AG04450 (cell line): ENCODE measurements around the gene NMRK2. TPM values are rescaled to one million over a fixed set of nuclear protein-coding genes. Genes with fewer than 3 reads are reported as not detected.

ENCODE experiments used
- CTCF ChIA-PET: fragments of 300-600, 350-600 bp; formaldehyde crosslinking; extraction: SDS; loops from one replicate; lab custom pipeline; 2022; ENCODE audit warnings: antibody characterized with exemption, inconsistent platforms; lab: Charles Lee
- POLR2A ChIA-PET: fragments of 350-600 bp; formaldehyde crosslinking; extraction: SDS; loops from one replicate; lab custom pipeline; 2021; ENCODE audit warnings: antibody characterized with exemption, inconsistent platforms; lab: Yijun Ruan, JAX
- DNase-seq: peaks from one replicate; pipeline ENCODE4 v3.0.0-alpha.2; 2011; ENCODE audit warnings: low read depth, low spot score
- H3K27ac ChIP-seq: one replicate; pipeline ENCODE4 v1.5.1; 2012; ENCODE audit warnings: low read depth, low read length, control low read depth
- H3K27me3 ChIP-seq: one replicate; pipeline ENCODE4 v1.6.0; 2012; ENCODE audit warnings: low read length; ENCODE audit not compliant: control insufficient read depth, insufficient read depth
- H3K4me3 ChIP-seq: 2 replicates; pipeline ENCODE4 v1.5.1; 2011; ENCODE audit warnings: mild to moderate bottlenecking, low read depth, low read length, control low read depth
- H3K9me3 ChIP-seq: 2 replicates; pipeline ENCODE4 v1.5.1; 2012; ENCODE audit warnings: low read length; ENCODE audit not compliant: control insufficient read depth, insufficient read depth
- polyA plus RNA-seq: library from polyadenylated mRNA; depleted of rRNA; stranded (reverse); fragments of >200 nt; gene quantifications from 2 replicates; pipeline ENCODE4 v1.2.3, GENCODE V29; 2011
- TF ChIP-seq, protein P1 (sequence below): IDR thresholded peaks from 2 replicates; pipeline ENCODE4 v1.5.1; 2011; ENCODE audit warnings: low read depth, low read length, control low read depth, inconsistent platforms

Gene NMRK2
- polyA plus RNA-seq, 1 experiment: not detected

- DNase-seq: no peak
- Histone ChIP-seq H3K4me3 (peak overlapping the region; percentile 97), H3K9me3 (no peaks in the 10 kb centered on the region; the same call in 1 of the 2 replicates), H3K27ac (peak overlapping the region; percentile 31), H3K27me3 (no peaks in the 10 kb centered on the region)
- TF ChIP-seq, protein P1, sequence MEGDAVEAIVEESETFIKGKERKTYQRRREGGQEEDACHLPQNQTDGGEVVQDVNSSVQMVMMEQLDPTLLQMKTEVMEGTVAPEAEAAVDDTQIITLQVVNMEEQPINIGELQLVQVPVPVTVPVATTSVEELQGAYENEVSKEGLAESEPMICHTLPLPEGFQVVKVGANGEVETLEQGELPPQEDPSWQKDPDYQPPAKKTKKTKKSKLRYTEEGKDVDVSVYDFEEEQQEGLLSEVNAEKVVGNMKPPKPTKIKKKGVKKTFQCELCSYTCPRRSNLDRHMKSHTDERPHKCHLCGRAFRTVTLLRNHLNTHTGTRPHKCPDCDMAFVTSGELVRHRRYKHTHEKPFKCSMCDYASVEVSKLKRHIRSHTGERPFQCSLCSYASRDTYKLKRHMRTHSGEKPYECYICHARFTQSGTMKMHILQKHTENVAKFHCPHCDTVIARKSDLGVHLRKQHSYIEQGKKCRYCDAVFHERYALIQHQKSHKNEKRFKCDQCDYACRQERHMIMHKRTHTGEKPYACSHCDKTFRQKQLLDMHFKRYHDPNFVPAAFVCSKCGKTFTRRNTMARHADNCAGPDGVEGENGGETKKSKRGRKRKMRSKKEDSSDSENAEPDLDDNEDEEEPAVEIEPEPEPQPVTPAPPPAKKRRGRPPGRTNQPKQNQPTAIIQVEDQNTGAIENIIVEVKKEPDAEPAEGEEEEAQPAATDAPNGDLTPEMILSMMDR: no peak
- POLR2A ChIA-PET: interaction anchor here (1.0 to 8.1 kb wide), 4 partner anchors 8 to 214 kb away, joined by 3 to 221 read pairs (median 27); partner anchors contain the start of gene DAPK3
- CTCF ChIA-PET: no interaction called here
Observed at GRCh38 chr19:3983936-3984583, 51.2 kb downstream of the NMRK2 start.

GRCh38 chr19:3984584-3984907 lies 51.7 kb downstream of the NMRK2 start:
- Histone ChIP-seq H3K9me3 (no peaks in the 10 kb centered on the region; the same call in 1 of the 2 replicates), H3K4me3 (peak overlapping the region; percentile 97), H3K27me3 (no peaks in the 10 kb centered on the region), H3K27ac (peak overlapping the region; percentile 82)
- TF ChIP-seq, protein P1: no peak
- POLR2A ChIA-PET: interaction anchor here (1.0 to 8.1 kb wide), 8 partner anchors 9 to 222 kb away, joined by 3 to 221 read pairs (median 10); partner anchors contain the start of genes DAPK3 and MRPL54
- CTCF ChIA-PET: no interaction called here
- no peak for DNase-seq

- ChIA-PET CTCF (interaction anchor here (0.6 to 1.7 kb wide), 4 partner anchors 155 to 1593 kb away, joined by 3 to 17 read pairs (median 7); no protein-coding TSS in a partner anchor), POLR2A (interaction anchor here (0.6 to 8.1 kb wide), 19 partner anchors 9 to 357 kb away, joined by 3 to 221 read pairs (median 5); partner anchors contain the start of genes DAPK3, MRPL54 and PIAS4)
- TF ChIP-seq, protein P1: no peak
- Histone ChIP-seq H3K27me3 (no peaks in the 10 kb centered on the region), H3K9me3 (no peaks in the 10 kb centered on the region; the same call in 1 of the 2 replicates), H3K4me3 (peak within 1 kb of the TSS; percentile 97), H3K27ac (peak within 1 kb of the TSS; percentile 82)
- DNase-seq: peak; percentile 86
Observed at GRCh38 chr19:3984908-3985642, 52.2 kb downstream of the NMRK2 start, which contains the start of gene EEF2. EEF2 (minus strand) TSS chr19:3985463; CDS start chr19:3985380, 83 bp downstream.

GRCh38 chr19:3985643-3986259 lies 52.9 kb downstream of the NMRK2 start:
- H3K4me3 ChIP-seq: peak overlapping the region; percentile 97
- H3K27me3 ChIP-seq: no peaks in the 10 kb centered on the region
- ChIA-PET CTCF (interaction anchor here (0.6 to 1.7 kb wide), 6 partner anchors 154 to 1594 kb away, joined by 3 to 17 read pairs (median 4); no protein-coding TSS in a partner anchor), POLR2A (interaction anchor here (0.6 to 8.1 kb wide), 18 partner anchors 10 to 357 kb away, joined by 3 to 221 read pairs (median 6); partner anchors contain the start of genes DAPK3, MRPL54 and PIAS4)
- TF ChIP-seq, protein P1: no peak
- H3K9me3 ChIP-seq: no peaks in the 10 kb centered on the region; the same call in 1 of the 2 replicates
- no peak for DNase-seq
- peak overlapping the region; percentile 75 for H3K27ac ChIP-seq
